ENCODE data around the gene UNC5C. TPM values are rescaled to one million over a fixed set of nuclear protein-coding genes. Genes with fewer than 3 reads are reported as not detected.

UNC5C gene
- total and polyA plus RNA-seq, 2 of the 8 experiments (the other 6 are each of a cell fraction or from before 2014, with no cell fraction given), result 0.30 to 1.3 TPM

DNA sequence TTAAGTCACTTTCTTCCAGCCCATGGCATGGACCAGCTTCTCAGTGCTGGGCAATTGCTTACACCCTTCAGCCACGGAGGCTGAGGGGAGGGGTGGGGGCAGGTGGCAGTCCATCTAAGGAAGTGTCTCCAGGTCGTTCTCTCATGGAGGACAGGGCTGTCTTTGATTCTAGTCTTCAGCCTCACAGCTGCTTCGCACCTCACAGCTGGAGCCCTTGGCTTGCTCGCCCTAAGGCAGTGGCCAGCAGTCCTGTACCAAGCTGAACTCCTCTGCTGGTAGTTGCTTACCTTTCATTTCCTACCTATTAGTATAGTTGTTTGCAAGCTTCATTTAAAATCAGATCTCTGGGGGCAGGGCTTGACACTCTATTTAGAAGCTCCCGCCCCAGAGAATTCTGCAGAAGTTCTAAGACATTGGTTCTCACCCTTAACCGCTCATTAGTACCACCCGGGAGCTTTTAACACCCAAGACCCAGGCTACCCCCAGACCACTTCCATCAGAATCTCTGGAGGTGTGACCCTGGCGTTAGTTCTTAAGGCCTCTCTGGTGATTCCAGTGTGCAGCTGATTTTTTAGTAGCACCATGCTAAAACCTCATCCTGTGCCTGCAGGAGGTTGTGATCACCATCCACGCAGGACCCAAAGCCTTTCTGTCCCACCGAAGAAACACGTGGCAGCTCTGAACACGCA is 386.8 kb downstream of the UNC5C start:
- no peaks in the 10 kb centered on the region for H3K27me3 ChIP-seq (replicated peaks in 1 of 4; ENCODE audit: control insufficient read depth in 3 of 4, extremely low read depth in 1 of 4, insufficient read depth in 3 of 4, low read length in 3 of 4)
- no peak overlapping the region for H3K56ac ChIP-seq (replicated peaks; ENCODE audit: insufficient read length, low read depth, low read length)
- no peaks in the 10 kb centered on the region for H4K20me1 ChIP-seq (replicated peaks in 1 of 2; ENCODE audit: control insufficient read depth in 1 of 2, insufficient read depth in 2 of 2, low read length in 2 of 2)
- no peaks in the 10 kb centered on the region for H3K23me2 ChIP-seq (ENCODE audit: low read depth, low read length)
- no peak overlapping the region for H3K18ac ChIP-seq (ENCODE audit: extremely low read depth, low read length)
- no peak overlapping the region for H3K4me3 ChIP-seq (ENCODE audit: extremely low read depth in 1 of 4, insufficient read depth in 2 of 4, low read depth in 3 of 4, low read length in 4 of 4)
- ChIA-PET CTCF (ENCODE audit: partially characterized antibody) (interaction anchor here (0.8 to 8.0 kb wide), 4 partner anchors 15 to 384 kb away, joined by 3 to 52 read pairs (median 3); partner anchors contain the start of gene UNC5C), POLR2A (ENCODE audit: partially characterized antibody) (no interaction called here)
- no peaks in the 10 kb centered on the region for H3K79me2 ChIP-seq (ENCODE audit: control insufficient read depth in 1 of 2, insufficient read depth in 2 of 2, low read length in 2 of 2)
- H2BK20ac ChIP-seq (ENCODE audit: low read length), result no peak overlapping the region
- H3K36me3 ChIP-seq (ENCODE audit: control insufficient read depth in 2 of 4, insufficient read depth in 4 of 4, low read length in 3 of 4), result no peaks in the 10 kb centered on the region
- H2BK15ac ChIP-seq (ENCODE audit: low read length), result no peak overlapping the region
- FAIRE-seq (no peak), DNase-seq (ENCODE audit: low read depth in 1 of 2, low spot score in 2 of 2) (no peak)
- H3K79me1 ChIP-seq (ENCODE audit: low read depth, low read length), result no peaks in the 10 kb centered on the region
- H4K5ac ChIP-seq (ENCODE audit: insufficient read length, low read depth, low read length), result no peak overlapping the region
- no peak overlapping the region for H3K27ac ChIP-seq (ENCODE audit: low read depth, low read length)
- H3K4ac ChIP-seq (replicated peaks; ENCODE audit: insufficient read length, low read depth, low read length), result no peak overlapping the region
- H3K9me3 ChIP-seq (ENCODE audit: insufficient read depth in 2 of 2, low read depth in 1 of 2, low read length in 1 of 2), result no peaks in the 10 kb centered on the region
- peaks cover 0 to 6% (median 2%) of the 10 kb centered on the region in 4 experiments; a peak in 4 of 7 replicates for H3K4me1 ChIP-seq (replicated peaks in 1 of 4; ENCODE audit: control insufficient read depth in 3 of 4, insufficient read depth in 4 of 4, low read length in 3 of 4)
- H3K23ac ChIP-seq (ENCODE audit: insufficient read length), result no peak overlapping the region
- WGBS, 2 experiments (ENCODE audit: extremely low coverage in 1 of 2, insufficient coverage in 1 of 2, insufficient read length in 1 of 2, insufficient replicate concordance in 2 of 2, low coverage in 1 of 2, low lambda C conversion rate in 2 of 2, missing lambda C conversion rate in 1 of 2), result 94% methylated on average over 12 of the region's 12 CpGs; no CpG with 5 or more reads in 1 of the 2 experiments
- no peak overlapping the region for H3K14ac ChIP-seq (ENCODE audit: insufficient read length)
- no peak overlapping the region for H3K9ac ChIP-seq (replicated peaks in 1 of 4; ENCODE audit: extremely low read depth in 1 of 4, low read depth in 3 of 4, low read length in 3 of 4)
- H2BK120ac ChIP-seq (replicated peaks; ENCODE audit: low read depth, low read length), result no peak overlapping the region
- H3K4me2 ChIP-seq (ENCODE audit: insufficient read depth in 1 of 2, low read depth in 2 of 2, low read length in 2 of 2), result no peak overlapping the region
- H2AK5ac ChIP-seq (ENCODE audit: low read depth, low read length), result no peak overlapping the region
- no peak overlapping the region for H2AFZ ChIP-seq (ENCODE audit: low read length)
- no peak overlapping the region for H2BK12ac ChIP-seq (ENCODE audit: low read depth, low read length)
- no peak overlapping the region for H4K91ac ChIP-seq (replicated peaks; ENCODE audit: insufficient read length, low read length)
- no peak overlapping the region; the same call in 1 of the 2 replicates for H4K8ac ChIP-seq (ENCODE audit: extremely low read depth, insufficient read depth, low read length)
- no peak overlapping the region for H2BK5ac ChIP-seq (ENCODE audit: low read depth, low read length)
- TF ChIP-seq ASH2L (IDR thresholded peaks at IDR 0.05; ENCODE audit: low read length), result no peak
